ENCODE data around the gene CSNK2B.

The CSNK2B gene

GRCh38 chr6:31683591-31683990 lies 17.7 kb downstream of the CSNK2B start:
- Histone ChIP-seq H3K4me3 (ENCODE audit: severe bottlenecking) (no peak overlapping the region), H3K27me3 (ENCODE audit: insufficient read depth, poor library complexity, severe bottlenecking) (no peaks in the 10 kb centered on the region), H3K36me3 (ENCODE audit: low read depth) (peaks cover 4% of the 10 kb centered on the region)

GRCh38 chr6:31686483-31686882 lies 20.6 kb downstream of the CSNK2B start:
- no peak for TF ChIP-seq CTCF (IDR thresholded peaks at IDR 0.05; ENCODE audit: poor library complexity, severe bottlenecking)
- DNase-seq (ENCODE audit: low spot score) (no peak), ATAC-seq (ENCODE audit: low read depth) (no peak)
- H3K27me3 ChIP-seq (ENCODE audit: insufficient read depth, poor library complexity, severe bottlenecking): no peaks in the 10 kb centered on the region
- H3K36me3 ChIP-seq (ENCODE audit: low read depth): peaks cover 22% of the 10 kb centered on the region
- no peaks in the 10 kb centered on the region for H3K4me1 ChIP-seq (ENCODE audit: insufficient read depth, poor library complexity, severe bottlenecking)
- no peaks in the 10 kb centered on the region for H3K9me3 ChIP-seq (ENCODE audit: severe bottlenecking)
- no peak overlapping the region for H3K27ac ChIP-seq (ENCODE audit: poor library complexity, severe bottlenecking)
- H3K4me3 ChIP-seq (ENCODE audit: severe bottlenecking): no peak overlapping the region

More at GRCh38 chr6:31683591-31683990, 17.7 kb downstream of the CSNK2B start:
- Histone ChIP-seq H3K27ac (ENCODE audit: poor library complexity, severe bottlenecking) (no peak overlapping the region), H3K9me3 (ENCODE audit: severe bottlenecking) (no peaks in the 10 kb centered on the region), H3K4me1 (ENCODE audit: insufficient read depth, poor library complexity, severe bottlenecking) (no peaks in the 10 kb centered on the region)
- DNase-seq (ENCODE audit: low spot score) (no peak), ATAC-seq (ENCODE audit: low read depth) (no peak)
- TF ChIP-seq CTCF (IDR thresholded peaks at IDR 0.05; ENCODE audit: poor library complexity, severe bottlenecking): no peak

GRCh38 chr6:31687321-31687720 lies 21.4 kb downstream of the CSNK2B start:
- Histone ChIP-seq H3K9me3 (ENCODE audit: severe bottlenecking) (no peaks in the 10 kb centered on the region), H3K27ac (ENCODE audit: poor library complexity, severe bottlenecking) (no peak overlapping the region), H3K4me3 (ENCODE audit: severe bottlenecking) (no peak overlapping the region), H3K36me3 (ENCODE audit: low read depth) (peaks cover 28% of the 10 kb centered on the region), H3K4me1 (ENCODE audit: insufficient read depth, poor library complexity, severe bottlenecking) (no peaks in the 10 kb centered on the region), H3K27me3 (ENCODE audit: insufficient read depth, poor library complexity, severe bottlenecking) (no peaks in the 10 kb centered on the region)
- ATAC-seq (ENCODE audit: low read depth): no peak
- DNase-seq (ENCODE audit: low spot score): no peak
- no peak for TF ChIP-seq CTCF (IDR thresholded peaks at IDR 0.05; ENCODE audit: poor library complexity, severe bottlenecking)

DNA sequence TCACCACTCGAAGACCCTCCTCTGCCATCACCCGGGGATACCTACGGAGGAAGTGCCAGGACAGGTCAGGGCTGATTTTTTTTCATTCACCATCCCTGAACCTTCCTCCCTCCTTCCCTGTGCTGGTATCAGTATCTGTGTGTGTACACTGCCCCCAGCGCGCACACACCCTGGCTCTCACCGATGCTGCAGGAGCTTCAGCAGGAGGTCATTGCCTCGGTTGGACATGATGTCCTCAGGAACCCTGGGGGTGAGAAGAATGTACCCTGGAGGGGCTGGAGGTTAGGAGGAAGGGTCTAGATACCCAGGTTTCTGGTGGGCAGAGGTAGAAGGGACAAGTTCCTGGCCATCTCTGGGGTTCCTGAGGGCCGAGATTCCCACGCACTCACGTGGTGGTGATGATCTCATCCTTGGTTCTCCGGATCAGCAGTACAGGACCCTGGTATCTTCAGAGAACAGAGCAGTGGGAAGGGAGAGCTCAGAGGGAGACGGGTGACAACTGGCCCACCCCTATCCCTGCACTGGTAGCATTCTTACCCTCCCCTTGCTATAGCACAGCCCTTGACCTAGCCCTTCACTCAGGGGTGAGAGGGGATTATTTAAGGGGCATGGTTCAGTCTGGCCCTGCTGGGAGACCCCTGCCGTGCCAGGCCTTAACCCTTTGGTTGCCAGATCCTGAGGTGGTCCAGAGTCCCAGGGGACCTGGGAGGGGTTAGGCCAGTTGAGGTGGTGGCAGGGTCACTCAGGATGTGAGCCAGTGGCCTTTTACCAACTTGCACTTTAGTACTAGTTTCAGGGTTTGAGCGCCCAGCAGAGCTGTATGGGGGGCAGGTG lies 22.2 kb downstream of the CSNK2B start:
- ATAC-seq (ENCODE audit: low read depth): no peak
- H3K36me3 ChIP-seq (ENCODE audit: low read depth): peaks cover 31% of the 10 kb centered on the region
- H3K27me3 ChIP-seq (ENCODE audit: insufficient read depth, poor library complexity, severe bottlenecking): no peaks in the 10 kb centered on the region

More for the DNA sequence above, 22.2 kb downstream of the CSNK2B start:
- no peak for TF ChIP-seq CTCF (IDR thresholded peaks at IDR 0.05; ENCODE audit: poor library complexity, severe bottlenecking)
- Histone ChIP-seq H3K4me3 (ENCODE audit: severe bottlenecking) (no peak overlapping the region), H3K9me3 (ENCODE audit: severe bottlenecking) (no peaks in the 10 kb centered on the region), H3K4me1 (ENCODE audit: insufficient read depth, poor library complexity, severe bottlenecking) (no peaks in the 10 kb centered on the region), H3K27ac (ENCODE audit: poor library complexity, severe bottlenecking) (no peak overlapping the region)
- no peak for DNase-seq (ENCODE audit: low spot score)
